Jurkat, Clone E6-1 (cell line): ENCODE data around the gene KCTD21.

Experiments used
- DNase-seq: peaks from one replicate; pipeline ENCODE4 v3.0.0-alpha.2; 2011; ENCODE audit warnings: low read depth, low spot score
- H3K4me3 ChIP-seq: 2 replicates; pipeline ENCODE4 v1.5.1; 2011; ENCODE audit warnings: mild to moderate bottlenecking, low read length, control low read depth, moderate library complexity

Gene KCTD21

GRCh38 chr11:78220218-78221157 is 32.1 kb upstream of the KCTD21 start:
- DNase-seq = no peak
- H3K4me3 ChIP-seq = no peak overlapping the region

- H3K4me3 ChIP-seq = no peak overlapping the region
- no peak for DNase-seq
Measured at GRCh38 chr11:78219493-78220217, 31.2 kb upstream of the KCTD21 start.

GRCh38 chr11:78218707-78219492 is 30.5 kb upstream of the KCTD21 start:
- H3K4me3 ChIP-seq = no peak overlapping the region
- DNase-seq = no peak

GRCh38 chr11:78217650-78218541 is 29.5 kb upstream of the KCTD21 start:
- no peak for DNase-seq
- H3K4me3 ChIP-seq = no peak overlapping the region

GRCh38 chr11:78216571-78217287 is 28.3 kb upstream of the KCTD21 start:
- DNase-seq = no peak
- no peak overlapping the region for H3K4me3 ChIP-seq

- H3K4me3 ChIP-seq = no peak overlapping the region
- no peak for DNase-seq
Measured at GRCh38 chr11:78216021-78216420, 27.6 kb upstream of the KCTD21 start.

- DNase-seq = peak; percentile 85
Measured at GRCh38 chr11:78214331-78215194, 26.1 kb upstream of the KCTD21 start.

GRCh38 chr11:78213526-78214330 is 25.3 kb upstream of the KCTD21 start:
- DNase-seq = peak; percentile 39

More at GRCh38 chr11:78214331-78215194, 26.1 kb upstream of the KCTD21 start:
- H3K4me3 ChIP-seq = no peak overlapping the region

GRCh38 chr11:78212586-78213371 is 24.4 kb upstream of the KCTD21 start:
- DNase-seq = no peak
- H3K4me3 ChIP-seq = no peak overlapping the region

More at GRCh38 chr11:78213526-78214330, 25.3 kb upstream of the KCTD21 start:
- H3K4me3 ChIP-seq = no peak overlapping the region

GRCh38 chr11:78211565-78211964 is 23.1 kb upstream of the KCTD21 start:
- no peak overlapping the region for H3K4me3 ChIP-seq
- DNase-seq = no peak

GRCh38 chr11:78210000-78210608 is 21.7 kb upstream of the KCTD21 start:
- DNase-seq = no peak
- H3K4me3 ChIP-seq = no peak overlapping the region

- H3K4me3 ChIP-seq = no peak overlapping the region
- DNase-seq = no peak
Measured at GRCh38 chr11:78209478-78209877, 21.1 kb upstream of the KCTD21 start.

GRCh38 chr11:78208257-78209165 is 20.1 kb upstream of the KCTD21 start:
- no peak for DNase-seq
- no peak overlapping the region for H3K4me3 ChIP-seq
